HepG2 (cell line): ENCODE data around the gene AP3D1. TPM values are rescaled to one million over a fixed set of nuclear protein-coding genes. Genes with fewer than 3 reads are reported as not detected.

Source experiments
- ELF3 ChIP-seq: IDR thresholded peaks from 2 replicates; pipeline ENCODE4 v1.6.1; 2016; ENCODE audit warnings: missing genetic modification reagents, missing compliant biosample characterization
- ETV5 ChIP-seq: IDR thresholded peaks from 2 replicates; pipeline ENCODE4 v1.6.1; 2018; ENCODE audit warnings: missing biosample characterization, missing genetic modification reagents, inconsistent platforms, borderline replicate concordance
- FOXA3 ChIP-seq: IDR thresholded peaks from 2 replicates; pipeline ENCODE4 v1.6.1; 2016; ENCODE audit warnings: missing genetic modification reagents, missing compliant biosample characterization
- GMEB2 ChIP-seq: IDR thresholded peaks from 2 replicates; pipeline ENCODE4 v1.6.1; 2016; ENCODE audit warnings: missing biosample characterization, missing genetic modification reagents, low read depth
- HMG20A ChIP-seq: IDR thresholded peaks from 2 replicates; pipeline ENCODE4 v1.6.1; 2016; ENCODE audit warnings: borderline replicate concordance
- KMT2A ChIP-seq: sonication (generic); formaldehyde crosslinking; IDR thresholded peaks from 2 replicates; pipeline ENCODE4 v1.4.0; 2020; ENCODE audit warnings: missing genetic modification reagents
- MTA1 ChIP-seq: sonication (generic); formaldehyde crosslinking; IDR thresholded peaks from 2 replicates; pipeline ENCODE4 v1.4.0; 2020; ENCODE audit warnings: missing genetic modification reagents, mild to moderate bottlenecking, borderline replicate concordance
- PITX1 ChIP-seq: sonication (generic); formaldehyde crosslinking; IDR thresholded peaks from 2 replicates; pipeline ENCODE4 v1.5.1; 2020; ENCODE audit warnings: mild to moderate bottlenecking, missing genetic modification reagents
- PRDM10 ChIP-seq: sonication (generic); formaldehyde crosslinking; IDR thresholded peaks from 2 replicates; pipeline ENCODE4 v1.4.0; 2020; ENCODE audit warnings: low read depth, missing genetic modification reagents
- TBX3 ChIP-seq: fragments of 450-650 bp; IDR thresholded peaks from 2 replicates; pipeline ENCODE4 v1.6.1; 2017; ENCODE audit warnings: antibody characterized with exemption, mild to moderate bottlenecking, inconsistent platforms, borderline replicate concordance
- ZBTB20 ChIP-seq: sonication (generic); formaldehyde crosslinking; IDR thresholded peaks from 2 replicates; pipeline ENCODE4 v1.8.1; 2023; ENCODE audit warnings: missing genetic modification reagents, low read depth, mild to moderate bottlenecking, borderline replicate concordance
- ZBTB25 ChIP-seq: IDR thresholded peaks from 2 replicates; pipeline ENCODE4 v1.6.1; 2018; ENCODE audit warnings: missing genetic modification reagents
- ZMYM3 ChIP-seq: sonication (generic); formaldehyde crosslinking; IDR thresholded peaks from 2 replicates; pipeline ENCODE4 v1.5.1; 2020; ENCODE audit warnings: mild to moderate bottlenecking, missing genetic modification reagents
- ZNF337 ChIP-seq: sonication (generic); formaldehyde crosslinking; IDR thresholded peaks from 2 replicates; pipeline ENCODE4 v1.5.1; 2020; ENCODE audit warnings: missing genetic modification reagents, low read depth, mild to moderate bottlenecking, borderline replicate concordance
- ZNF441 ChIP-seq: sonication (generic); formaldehyde crosslinking; IDR thresholded peaks from 2 replicates; pipeline ENCODE4 v1.7.0; 2021; ENCODE audit warnings: missing genetic modification reagents, borderline replicate concordance
- ZNF451 ChIP-seq: sonication (generic); formaldehyde crosslinking; IDR thresholded peaks from 2 replicates; pipeline ENCODE4 v1.5.0; 2020; ENCODE audit warnings: mild to moderate bottlenecking, missing genetic modification reagents
- ZNF574 ChIP-seq: sonication (generic); formaldehyde crosslinking; IDR thresholded peaks from 2 replicates; pipeline ENCODE4 v1.4.0; 2020; ENCODE audit warnings: missing genetic modification reagents
- polyA plus RNA-seq, 8 experiments: library from polyadenylated mRNA; depleted of rRNA in 3 of 8; stranded (reverse) in 7 of 8; unstranded in 1 of 8; fragments of >200 nt; fragmentation: Illumina TruSeq in 4 of 8; extraction: Trizol in 4 of 8; gene quantifications; 2 replicates each; pipeline versions ENCODE4 v1.2.1 to v1.2.3, GENCODE V29; 2011 to 2016; ENCODE audit warnings: low read depth in 4 of 8, missing spikeins in 1 of 8, mixed read lengths in 1 of 8; ENCODE audit not compliant: insufficient read depth in 1 of 8
- total RNA-seq, 5 experiments: library from RNA; depleted of rRNA; stranded (reverse); fragments of >200 nt; fragmentation: Illumina TruSeq; extraction: Trizol; gene quantifications; 2 replicates each; pipeline ENCODE4 v1.2.3, GENCODE V29; 2016; ENCODE audit warnings: low read depth in 1 of 5

Gene AP3D1
- total and polyA plus RNA-seq, 2 of the 13 experiments (the other 11 are each of a cell fraction or from before 2014, with no cell fraction given) = 68.0 to 82.6 TPM

GRCh38 chr19:2086695-2087620 is 64.4 kb downstream of the AP3D1 start (continued):
- TF ChIP-seq ZMYM3 (peak; percentile 94), MTA1 (CRISPR knock-in tag) (peak; percentile 78), ZNF574 (CRISPR knock-in tag) (peak; percentile 28; the same call in 1 of the 2 replicates), FOXA3 (peak; percentile 76; the same call in 1 of the 2 replicates), ZNF451 (CRISPR knock-in tag) (0 out of 2 replicates have a peak, but pooled peaks have one; percentile 15), ELF3 (CRISPR knock-in tag) (peak; percentile 82), ETV5 (peak; percentile 71; the same call in 1 of the 2 replicates), ZNF337 (peak; percentile 84; the same call in 1 of the 2 replicates), KMT2A (peak; percentile 68; the same call in 1 of the 2 replicates), ZNF441 (0 out of 2 replicates have a peak, but pooled peaks have one; percentile 42), ZBTB20 (peak; percentile 80; the same call in 1 of the 2 replicates), ZBTB25 (0 out of 2 replicates have a peak, but pooled peaks have one; percentile 30), GMEB2 (peak; percentile 52; the same call in 1 of the 2 replicates), PRDM10 (CRISPR knock-in tag) (0 out of 2 replicates have a peak, but pooled peaks have one; percentile 76), PITX1 (CRISPR knock-in tag) (peak; percentile 91), TBX3 (peak; percentile 85; the same call in 1 of the 2 replicates), HMG20A (CRISPR knock-in tag) (peak; percentile 90)
